Mesothelial cell of epicardium (in vitro differentiated cells): ENCODE data around the gene ZC2HC1B. TPM values are rescaled to one million over a fixed set of nuclear protein-coding genes. Genes with fewer than 3 reads are reported as not detected.
"Not testable (repeated sequence)": the region's sequence is repeated elsewhere in the genome, so short reads cannot be mapped to it uniquely, and the experiment has no call there.

Experiments
- DNase-seq, 2 experiments: peaks; one replicate each; pipeline ENCODE4 v3.0.0; 2021; ENCODE audit warnings: low spot score in 2 of 2; ENCODE audit not compliant: unreplicated experiment in 2 of 2
- H3K27ac Mint-ChIP-seq: 2 replicates; pipeline ENCODE4 v1.8.0; 2021; ENCODE audit warnings: mixed read lengths
- H3K27me3 Mint-ChIP-seq: 2 replicates; pipeline ENCODE4 v1.8.0; 2021; ENCODE audit warnings: low read depth, mixed read lengths
- H3K36me3 Mint-ChIP-seq: 2 replicates; pipeline ENCODE4 v1.8.0; 2021; ENCODE audit warnings: mixed read lengths
- H3K4me1 Mint-ChIP-seq: 2 replicates; pipeline ENCODE4 v1.8.0; 2021; ENCODE audit warnings: mixed read lengths
- H3K4me3 Mint-ChIP-seq: 2 replicates; pipeline ENCODE4 v1.8.0; 2021; ENCODE audit warnings: mild to moderate bottlenecking, moderate library complexity, mixed read lengths
- H3K9me3 Mint-ChIP-seq: 2 replicates; pipeline ENCODE4 v1.8.0; 2021; ENCODE audit warnings: mixed read lengths
- CTCF ChIP-seq: fragments of 200-600 bp; sonication (generic); IDR thresholded peaks from one replicate; pipeline ENCODE4 v1.5.0; 2021; ENCODE audit warnings: antibody characterized with exemption; ENCODE audit not compliant: unreplicated experiment
- total RNA-seq: library from RNA; stranded (reverse); gene quantifications from 3 replicates; pipeline ENCODE4 v1.2.1, GENCODE V29; 2021

ZC2HC1B gene
- total RNA-seq, 1 donor from 2014 or later = not detected

- Mint-ChIP-seq H3K27me3 (no peaks in the 10 kb centered on the region), H3K4me3 (no peak overlapping the region), H3K36me3 (peaks cover 80% of the 10 kb centered on the region), H3K4me1 (no peaks in the 10 kb centered on the region), H3K27ac (no peak overlapping the region), H3K9me3 (peaks cover 43% of the 10 kb centered on the region)
- TF ChIP-seq CTCF = no peak
- no peak for DNase-seq
Measured at GRCh38 chr6:143857651-143858050, 6.6 kb upstream of the ZC2HC1B start.

- peaks cover 19% of the 10 kb centered on the region for H3K9me3 Mint-ChIP-seq
- no peaks in the 10 kb centered on the region for H3K27me3 Mint-ChIP-seq
- no peak for DNase-seq
- no peaks in the 10 kb centered on the region for H3K4me1 Mint-ChIP-seq
- no peak overlapping the region for H3K4me3 Mint-ChIP-seq
- no peak for TF ChIP-seq CTCF
- H3K36me3 Mint-ChIP-seq = peaks cover 72% of the 10 kb centered on the region
- no peak overlapping the region for H3K27ac Mint-ChIP-seq
Measured at GRCh38 chr6:143859891-143860660, 4.2 kb upstream of the ZC2HC1B start.

GRCh38 chr6:143863771-143864170 is 503 bp upstream of the ZC2HC1B start:
- H3K9me3 Mint-ChIP-seq = peaks cover 17% of the 10 kb centered on the region
- DNase-seq = no peak
- no peaks in the 10 kb centered on the region for H3K4me1 Mint-ChIP-seq
- no peak overlapping the region for H3K27ac Mint-ChIP-seq
- no peak overlapping the region for H3K4me3 Mint-ChIP-seq
- H3K36me3 Mint-ChIP-seq = peaks cover 65% of the 10 kb centered on the region
- H3K27me3 Mint-ChIP-seq = no peaks in the 10 kb centered on the region
- TF ChIP-seq CTCF = no peak

- H3K4me1 Mint-ChIP-seq = no peaks in the 10 kb centered on the region
- no peak overlapping the region for H3K27ac Mint-ChIP-seq
- no peak for DNase-seq
- H3K9me3 Mint-ChIP-seq = peaks cover 24% of the 10 kb centered on the region
- H3K27me3 Mint-ChIP-seq = no peaks in the 10 kb centered on the region
- no peak overlapping the region for H3K4me3 Mint-ChIP-seq
- peaks cover 52% of the 10 kb centered on the region for H3K36me3 Mint-ChIP-seq
- TF ChIP-seq CTCF = no peak
Measured at GRCh38 chr6:143867236-143867635, 3.0 kb downstream of the ZC2HC1B start.

GRCh38 chr6:143868808-143869207 is 4.5 kb downstream of the ZC2HC1B start:
- not testable (repeated sequence) for H3K27ac Mint-ChIP-seq, H3K4me1 Mint-ChIP-seq, H3K27me3 Mint-ChIP-seq, DNase-seq, H3K4me3 Mint-ChIP-seq
- peaks cover 43% of the 10 kb centered on the region for H3K36me3 Mint-ChIP-seq
- peaks cover 30% of the 10 kb centered on the region for H3K9me3 Mint-ChIP-seq

GRCh38 chr6:143871202-143871730 is 7.0 kb downstream of the ZC2HC1B start:
- not testable (repeated sequence) for H3K4me1 Mint-ChIP-seq, H3K27ac Mint-ChIP-seq, H3K4me3 Mint-ChIP-seq, DNase-seq, H3K27me3 Mint-ChIP-seq
- Mint-ChIP-seq H3K9me3 (peaks cover 47% of the 10 kb centered on the region), H3K36me3 (peaks cover 31% of the 10 kb centered on the region)
